OCI-LY1 (cell line): ENCODE data around the gene TMPRSS7.

Source experiments
- H2AFZ ChIP-seq: fragments of 200-600 bp; sonication (generic), shearing (Covaris generic); 2 replicates; pipeline ENCODE4 v1.6.0; 2014; ENCODE audit warnings: antibody characterized with exemption, mild to moderate bottlenecking, low read length
- H3F3A ChIP-seq: fragments of 200-600 bp; sonication (generic), shearing (Covaris generic); 2 replicates; pipeline ENCODE4 v1.6.0; 2014; ENCODE audit warnings: mild to moderate bottlenecking, antibody characterized with exemption, low read length, moderate library complexity; ENCODE audit not compliant: insufficient read depth
- H3K27ac ChIP-seq: fragments of 200-600 bp; sonication (generic); 2 replicates; pipeline ENCODE4 v1.5.1; 2014; ENCODE audit warnings: low read length, mixed run types, mild to moderate bottlenecking, low read depth; ENCODE audit not compliant: poor library complexity, severe bottlenecking
- H3K27me3 ChIP-seq: fragments of 200-600 bp; sonication (generic); 2 replicates; pipeline ENCODE4 v1.6.0; 2014; ENCODE audit warnings: antibody characterized with exemption, mild to moderate bottlenecking, low read length, moderate library complexity; ENCODE audit not compliant: insufficient read depth
- H3K36me3 ChIP-seq: fragments of 200-600 bp; sonication (generic); 2 replicates; pipeline ENCODE4 v1.6.1; 2014; ENCODE audit warnings: mild to moderate bottlenecking, antibody characterized with exemption, low read length, moderate library complexity, mixed read lengths; ENCODE audit not compliant: insufficient read depth
- H3K4me1 ChIP-seq: fragments of 200-600 bp; sonication (generic); 2 replicates; pipeline ENCODE4 v1.5.1; 2014; ENCODE audit warnings: mild to moderate bottlenecking, low read length, moderate library complexity; ENCODE audit not compliant: insufficient read depth, severe bottlenecking
- H3K4me2 ChIP-seq: fragments of 200-600 bp; sonication (generic), shearing (Covaris generic); 2 replicates; pipeline ENCODE4 v1.6.1; 2014; ENCODE audit warnings: low read length
- H3K4me3 ChIP-seq: fragments of 200-600 bp; sonication (generic); 2 replicates; pipeline ENCODE4 v1.5.1; 2014; ENCODE audit warnings: low read length, low read depth, mild to moderate bottlenecking, mixed read lengths; ENCODE audit not compliant: poor library complexity, severe bottlenecking
- H3K79me2 ChIP-seq: fragments of 200-600 bp; shearing (Covaris generic); 2 replicates; pipeline ENCODE4 v1.6.1; 2016; ENCODE audit warnings: mixed run types, low read length, mixed read lengths; ENCODE audit not compliant: insufficient read depth
- H3K9ac ChIP-seq: fragments of 200-600 bp; sonication (generic), shearing (Covaris generic); 2 replicates; pipeline ENCODE4 v1.6.1; 2014; ENCODE audit warnings: mild to moderate bottlenecking, low read length, mixed read lengths
- H3K9me2 ChIP-seq: fragments of 200-600 bp; sonication (generic), shearing (Covaris generic); 2 replicates; pipeline ENCODE4 v1.6.1; 2014; ENCODE audit warnings: low read depth, mild to moderate bottlenecking, low read length, mixed read lengths
- H3K9me3 ChIP-seq: fragments of 200-600 bp; shearing (Covaris generic); 2 replicates; pipeline ENCODE4 v1.6.1; 2014; ENCODE audit warnings: low read length, mixed read lengths
- H4K20me1 ChIP-seq: fragments of 200-600 bp; sonication (generic), shearing (Covaris generic); 2 replicates; pipeline ENCODE4 v1.6.0; 2016; ENCODE audit warnings: mild to moderate bottlenecking, low read length; ENCODE audit not compliant: insufficient read depth
- EZH2 ChIP-seq: fragments of 200-600 bp; sonication (generic), shearing (Covaris generic); IDR thresholded peaks from 2 replicates; pipeline ENCODE4 v1.8.0; 2017; ENCODE audit warnings: borderline replicate concordance, mixed run types, mild to moderate bottlenecking, antibody characterized with exemption, low read length, moderate library complexity, mixed read lengths
- TF ChIP-seq, protein P1 (sequence below): fragments of 200-600 bp; sonication (generic), shearing (Covaris generic); IDR thresholded peaks from 2 replicates; pipeline ENCODE4 v1.5.1; 2017; ENCODE audit warnings: mild to moderate bottlenecking, antibody characterized with exemption, low read length, moderate library complexity, mixed read lengths

The TMPRSS7 gene

DNA sequence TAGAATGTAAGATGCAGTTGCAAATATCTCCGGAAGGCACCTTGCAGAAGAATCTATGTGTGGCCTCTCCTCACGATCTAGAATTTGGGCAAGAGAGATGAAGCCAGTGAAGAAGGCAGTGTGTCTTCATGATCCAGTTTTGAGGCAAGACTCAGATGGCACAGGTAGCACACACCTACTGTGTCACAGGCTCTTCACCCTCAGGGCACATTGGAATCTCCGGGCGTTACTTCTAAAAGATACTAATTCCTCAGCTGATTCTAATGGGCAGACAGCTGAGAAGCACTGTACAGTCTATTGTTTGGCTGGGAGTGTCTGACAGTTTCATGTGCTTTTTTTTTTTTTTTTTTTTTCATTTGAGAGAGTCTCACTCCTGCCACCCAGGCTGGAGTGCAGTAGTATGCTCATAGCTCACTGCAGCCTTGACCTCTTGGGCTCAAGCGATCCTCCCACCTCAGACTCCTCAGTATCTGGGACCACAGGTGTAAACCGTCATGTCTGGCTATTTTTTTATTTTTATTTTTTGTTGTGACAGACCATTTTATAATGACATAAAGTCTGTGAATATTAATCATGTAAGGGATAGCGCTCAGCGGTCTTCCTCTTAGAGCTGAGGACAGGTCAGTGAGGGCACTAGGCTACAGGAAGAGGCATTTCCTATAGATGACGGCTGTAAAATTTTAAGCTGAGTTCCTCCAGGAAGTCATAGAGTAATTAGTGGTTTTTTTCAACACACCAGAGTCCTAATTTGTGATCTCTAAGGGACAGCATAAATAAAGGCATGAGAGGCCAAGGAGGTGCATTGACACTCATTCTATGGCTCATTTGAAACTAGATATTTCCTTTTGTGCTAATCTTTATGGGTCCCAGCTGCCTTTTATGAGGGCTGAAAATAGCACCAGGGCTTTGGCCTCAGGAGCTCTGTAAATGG is 55.7 kb downstream of the TMPRSS7 start:
- Histone ChIP-seq H4K20me1 (no peaks in the 10 kb centered on the region), H3K9me3 (no peaks in the 10 kb centered on the region), H3K27ac (peak overlapping the region; percentile 78), H3K4me2 (peak overlapping the region; percentile 48), H3F3A (peaks cover 5% of the 10 kb centered on the region; the same call in 1 of the 2 replicates), H3K9ac (peak overlapping the region; percentile 49), H3K36me3 (no peaks in the 10 kb centered on the region), H3K27me3 (no peaks in the 10 kb centered on the region), H3K79me2 (no peaks in the 10 kb centered on the region), H3K9me2 (no peaks in the 10 kb centered on the region), H3K4me1 (peaks cover 62% of the 10 kb centered on the region), H3K4me3 (no peak overlapping the region), H2AFZ (no peak overlapping the region)
- TF ChIP-seq, protein P1, sequence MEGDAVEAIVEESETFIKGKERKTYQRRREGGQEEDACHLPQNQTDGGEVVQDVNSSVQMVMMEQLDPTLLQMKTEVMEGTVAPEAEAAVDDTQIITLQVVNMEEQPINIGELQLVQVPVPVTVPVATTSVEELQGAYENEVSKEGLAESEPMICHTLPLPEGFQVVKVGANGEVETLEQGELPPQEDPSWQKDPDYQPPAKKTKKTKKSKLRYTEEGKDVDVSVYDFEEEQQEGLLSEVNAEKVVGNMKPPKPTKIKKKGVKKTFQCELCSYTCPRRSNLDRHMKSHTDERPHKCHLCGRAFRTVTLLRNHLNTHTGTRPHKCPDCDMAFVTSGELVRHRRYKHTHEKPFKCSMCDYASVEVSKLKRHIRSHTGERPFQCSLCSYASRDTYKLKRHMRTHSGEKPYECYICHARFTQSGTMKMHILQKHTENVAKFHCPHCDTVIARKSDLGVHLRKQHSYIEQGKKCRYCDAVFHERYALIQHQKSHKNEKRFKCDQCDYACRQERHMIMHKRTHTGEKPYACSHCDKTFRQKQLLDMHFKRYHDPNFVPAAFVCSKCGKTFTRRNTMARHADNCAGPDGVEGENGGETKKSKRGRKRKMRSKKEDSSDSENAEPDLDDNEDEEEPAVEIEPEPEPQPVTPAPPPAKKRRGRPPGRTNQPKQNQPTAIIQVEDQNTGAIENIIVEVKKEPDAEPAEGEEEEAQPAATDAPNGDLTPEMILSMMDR: no peak
- no peak for TF ChIP-seq EZH2

DNA sequence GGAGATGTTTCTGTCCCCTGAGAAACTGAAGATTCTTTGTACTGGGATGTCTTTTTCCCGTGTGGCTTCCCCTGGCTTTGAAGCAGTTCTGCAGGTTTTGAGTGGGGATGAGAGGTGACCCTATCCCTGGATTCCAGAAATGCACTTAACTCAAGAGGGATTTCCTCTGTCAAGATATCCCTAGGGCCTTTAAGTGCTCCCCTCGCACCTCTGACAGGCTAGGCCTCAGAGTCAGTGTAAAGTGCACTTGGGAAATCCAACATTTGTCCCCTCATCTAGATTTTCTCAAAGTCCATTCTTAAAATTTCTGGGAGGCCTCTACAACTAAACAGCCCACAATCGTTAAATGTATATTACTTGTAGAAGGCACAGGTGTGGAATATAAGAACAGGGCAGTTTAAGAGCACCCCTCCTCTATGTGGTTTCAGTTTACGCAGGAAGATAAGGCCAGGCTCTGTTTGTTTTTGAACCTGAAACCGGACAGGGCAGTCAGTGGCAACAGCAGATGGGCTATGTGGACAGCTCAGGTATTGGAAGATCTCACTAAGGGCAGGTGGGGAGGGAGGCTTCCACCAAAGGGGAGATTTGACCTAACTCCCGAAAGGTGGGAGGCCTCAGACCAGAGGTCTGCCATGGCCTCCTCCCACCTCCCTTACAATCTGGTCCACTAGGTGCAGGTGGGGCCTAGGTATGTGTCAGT is 56.5 kb downstream of the TMPRSS7 start:
- H3K9me2 ChIP-seq: no peaks in the 10 kb centered on the region
- no peaks in the 10 kb centered on the region for H4K20me1 ChIP-seq
- H3K36me3 ChIP-seq: no peaks in the 10 kb centered on the region
- H3K27me3 ChIP-seq: no peaks in the 10 kb centered on the region
- peaks cover 54% of the 10 kb centered on the region for H3K4me1 ChIP-seq
- H3K79me2 ChIP-seq: no peaks in the 10 kb centered on the region
- H3K27ac ChIP-seq: peak overlapping the region; percentile 78
- no peaks in the 10 kb centered on the region for H3K9me3 ChIP-seq
- H3K9ac ChIP-seq: peak overlapping the region; percentile 49
- H3K4me2 ChIP-seq: peak overlapping the region; percentile 48
- TF ChIP-seq, protein P1: no peak
- TF ChIP-seq EZH2: no peak
- H3F3A ChIP-seq: peaks cover 5% of the 10 kb centered on the region; the same call in 1 of the 2 replicates
- no peak overlapping the region for H2AFZ ChIP-seq
- H3K4me3 ChIP-seq: no peak overlapping the region

DNA sequence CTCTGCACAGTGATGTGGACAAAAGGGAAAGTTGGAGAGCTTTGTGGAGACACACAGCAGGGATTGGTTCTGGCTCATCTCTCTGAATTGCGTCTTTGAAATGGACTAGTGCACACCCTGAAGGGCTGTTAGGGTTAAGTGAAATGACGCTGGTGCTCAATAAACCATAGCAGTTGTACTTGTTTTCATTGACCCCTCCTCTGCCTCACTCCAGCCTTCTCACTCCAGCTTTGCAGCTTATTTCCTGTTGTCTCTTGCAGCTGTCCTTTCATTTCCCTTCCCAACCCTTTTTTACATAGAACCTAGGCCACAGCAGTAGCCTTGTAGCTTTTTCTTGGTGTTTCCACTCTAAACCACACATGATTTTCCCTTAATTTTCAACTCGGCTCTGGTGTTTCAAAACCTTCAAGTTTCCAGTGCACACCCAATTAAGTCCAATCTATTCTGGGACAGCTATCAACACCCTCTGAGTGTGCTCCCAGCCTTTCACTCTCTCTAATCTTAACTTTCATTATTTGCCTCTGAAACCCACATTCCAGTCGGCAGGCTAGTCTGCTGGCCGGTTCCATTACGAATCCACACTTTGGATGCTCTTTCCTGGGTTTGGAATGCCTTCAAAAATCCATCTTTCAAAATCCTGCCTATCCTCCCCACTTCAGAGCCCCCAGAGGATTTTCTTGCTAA is 58.1 kb downstream of the TMPRSS7 start:
- Histone ChIP-seq H3K9me2 (no peaks in the 10 kb centered on the region), H3K4me1 (peaks cover 45% of the 10 kb centered on the region), H3K4me2 (peak overlapping the region; percentile 44), H3K36me3 (no peaks in the 10 kb centered on the region), H3K4me3 (no peak overlapping the region), H3F3A (peaks cover 5% of the 10 kb centered on the region; the same call in 1 of the 2 replicates), H2AFZ (no peak overlapping the region), H3K9me3 (no peaks in the 10 kb centered on the region), H4K20me1 (no peaks in the 10 kb centered on the region), H3K9ac (peak overlapping the region; percentile 35; the same call in 1 of the 2 replicates), H3K27me3 (no peaks in the 10 kb centered on the region), H3K27ac (peak overlapping the region; percentile 78), H3K79me2 (no peaks in the 10 kb centered on the region)
- no peak for TF ChIP-seq EZH2
- TF ChIP-seq, protein P1: no peak
